ENCODE measurements around the gene TEX261.

Gene TEX261

GRCh38 chr2:70954886-70955285, 39.8 kb downstream of the TEX261 start:
- H3K9ac ChIP-seq (ENCODE audit: low read length), result no peak overlapping the region
- H3K27me3 ChIP-seq (ENCODE audit: control insufficient read depth, insufficient read depth, low read length), result peaks cover 39% of the 10 kb centered on the region
- H3K36me3 ChIP-seq (ENCODE audit: control insufficient read depth, insufficient read depth, low read length), result no peaks in the 10 kb centered on the region
- no peak overlapping the region for H3K4me3 ChIP-seq (ENCODE audit: low read depth, low read length)
- no peak overlapping the region for H3K27ac ChIP-seq (ENCODE audit: low read depth, low read length)
- H3K9me3 ChIP-seq (ENCODE audit: control insufficient read depth, insufficient read depth, low read depth, low read length), result no peaks in the 10 kb centered on the region
- no peaks in the 10 kb centered on the region for H3K4me1 ChIP-seq (ENCODE audit: control insufficient read depth, insufficient read depth, low read length)

GRCh38 chr2:70949086-70949485, 45.6 kb downstream of the TEX261 start:
- Histone ChIP-seq H3K9ac (ENCODE audit: low read length) (no peak overlapping the region), H3K36me3 (ENCODE audit: control insufficient read depth, insufficient read depth, low read length) (no peaks in the 10 kb centered on the region), H3K9me3 (ENCODE audit: control insufficient read depth, insufficient read depth, low read depth, low read length) (no peaks in the 10 kb centered on the region), H3K27ac (ENCODE audit: low read depth, low read length) (no peak overlapping the region), H3K27me3 (ENCODE audit: control insufficient read depth, insufficient read depth, low read length) (peaks cover 70% of the 10 kb centered on the region), H3K4me3 (ENCODE audit: low read depth, low read length) (no peak overlapping the region), H3K4me1 (ENCODE audit: control insufficient read depth, insufficient read depth, low read length) (peaks cover 6% of the 10 kb centered on the region; the same call in 1 of the 2 replicates)

GRCh38 chr2:70948337-70949003, 46.2 kb downstream of the TEX261 start:
- Histone ChIP-seq H3K27ac (ENCODE audit: low read depth, low read length) (no peak overlapping the region), H3K27me3 (ENCODE audit: control insufficient read depth, insufficient read depth, low read length) (peaks cover 69% of the 10 kb centered on the region), H3K9me3 (ENCODE audit: control insufficient read depth, insufficient read depth, low read depth, low read length) (no peaks in the 10 kb centered on the region), H3K4me3 (ENCODE audit: low read depth, low read length) (peak overlapping the region; percentile 41), H3K4me1 (ENCODE audit: control insufficient read depth, insufficient read depth, low read length) (peaks cover 10% of the 10 kb centered on the region; the same call in 1 of the 2 replicates), H3K9ac (ENCODE audit: low read length) (no peak overlapping the region), H3K36me3 (ENCODE audit: control insufficient read depth, insufficient read depth, low read length) (no peaks in the 10 kb centered on the region)

GRCh38 chr2:70947556-70948184, 47.0 kb downstream of the TEX261 start:
- peaks cover 68% of the 10 kb centered on the region for H3K27me3 ChIP-seq (ENCODE audit: control insufficient read depth, insufficient read depth, low read length)
- H3K4me3 ChIP-seq (ENCODE audit: low read depth, low read length), result peak overlapping the region; percentile 41; the same call in 1 of the 2 replicates
- no peaks in the 10 kb centered on the region for H3K36me3 ChIP-seq (ENCODE audit: control insufficient read depth, insufficient read depth, low read length)
- H3K27ac ChIP-seq (ENCODE audit: low read depth, low read length), result no peak overlapping the region
- H3K4me1 ChIP-seq (ENCODE audit: control insufficient read depth, insufficient read depth, low read length), result peaks cover 17% of the 10 kb centered on the region
- no peak overlapping the region for H3K9ac ChIP-seq (ENCODE audit: low read length)
- no peaks in the 10 kb centered on the region for H3K9me3 ChIP-seq (ENCODE audit: control insufficient read depth, insufficient read depth, low read depth, low read length)

GRCh38 chr2:70946832-70947442, 47.7 kb downstream of the TEX261 start:
- H3K27ac ChIP-seq (ENCODE audit: low read depth, low read length), result no peak overlapping the region

GRCh38 chr2:70944111-70944690, 50.5 kb downstream of the TEX261 start:
- Histone ChIP-seq H3K27ac (ENCODE audit: low read depth, low read length) (no peak overlapping the region), H3K36me3 (ENCODE audit: control insufficient read depth, insufficient read depth, low read length) (no peaks in the 10 kb centered on the region), H3K9ac (ENCODE audit: low read length) (no peak overlapping the region), H3K4me3 (ENCODE audit: low read depth, low read length) (no peak overlapping the region), H3K9me3 (ENCODE audit: control insufficient read depth, insufficient read depth, low read depth, low read length) (no peaks in the 10 kb centered on the region), H3K4me1 (ENCODE audit: control insufficient read depth, insufficient read depth, low read length) (peaks cover 28% of the 10 kb centered on the region), H3K27me3 (ENCODE audit: control insufficient read depth, insufficient read depth, low read length) (peaks cover 95% of the 10 kb centered on the region)

More at GRCh38 chr2:70946832-70947442, 47.7 kb downstream of the TEX261 start:
- Histone ChIP-seq H3K4me3 (ENCODE audit: low read depth, low read length) (no peak overlapping the region), H3K9me3 (ENCODE audit: control insufficient read depth, insufficient read depth, low read depth, low read length) (no peaks in the 10 kb centered on the region), H3K36me3 (ENCODE audit: control insufficient read depth, insufficient read depth, low read length) (no peaks in the 10 kb centered on the region), H3K9ac (ENCODE audit: low read length) (no peak overlapping the region), H3K27me3 (ENCODE audit: control insufficient read depth, insufficient read depth, low read length) (peaks cover 74% of the 10 kb centered on the region), H3K4me1 (ENCODE audit: control insufficient read depth, insufficient read depth, low read length) (peaks cover 21% of the 10 kb centered on the region)

- H3K9me3 ChIP-seq (ENCODE audit: control insufficient read depth, insufficient read depth, low read depth, low read length), result no peaks in the 10 kb centered on the region
- H3K4me3 ChIP-seq (ENCODE audit: low read depth, low read length), result no peak overlapping the region
- H3K27ac ChIP-seq (ENCODE audit: low read depth, low read length), result no peak overlapping the region
- H3K27me3 ChIP-seq (ENCODE audit: control insufficient read depth, insufficient read depth, low read length), result peaks cover 95% of the 10 kb centered on the region
- H3K36me3 ChIP-seq (ENCODE audit: control insufficient read depth, insufficient read depth, low read length), result no peaks in the 10 kb centered on the region
- peaks cover 35% of the 10 kb centered on the region for H3K4me1 ChIP-seq (ENCODE audit: control insufficient read depth, insufficient read depth, low read length)
- H3K9ac ChIP-seq (ENCODE audit: low read length), result no peak overlapping the region
Measured at GRCh38 chr2:70943205-70943871, 51.3 kb downstream of the TEX261 start.

GRCh38 chr2:70942396-70943204, 52.1 kb downstream of the TEX261 start:
- peaks cover 38% of the 10 kb centered on the region for H3K4me1 ChIP-seq (ENCODE audit: control insufficient read depth, insufficient read depth, low read length)
- no peak overlapping the region for H3K27ac ChIP-seq (ENCODE audit: low read depth, low read length)
- H3K4me3 ChIP-seq (ENCODE audit: low read depth, low read length), result no peak overlapping the region
- H3K9ac ChIP-seq (ENCODE audit: low read length), result no peak overlapping the region
- H3K36me3 ChIP-seq (ENCODE audit: control insufficient read depth, insufficient read depth, low read length), result no peaks in the 10 kb centered on the region
- H3K27me3 ChIP-seq (ENCODE audit: control insufficient read depth, insufficient read depth, low read length), result peaks cover 95% of the 10 kb centered on the region
- H3K9me3 ChIP-seq (ENCODE audit: control insufficient read depth, insufficient read depth, low read depth, low read length), result no peaks in the 10 kb centered on the region

- peaks cover 45% of the 10 kb centered on the region for H3K4me1 ChIP-seq (ENCODE audit: control insufficient read depth, insufficient read depth, low read length)
- no peak overlapping the region for H3K27ac ChIP-seq (ENCODE audit: low read depth, low read length)
- H3K9me3 ChIP-seq (ENCODE audit: control insufficient read depth, insufficient read depth, low read depth, low read length), result no peaks in the 10 kb centered on the region
- no peak overlapping the region for H3K9ac ChIP-seq (ENCODE audit: low read length)
- no peaks in the 10 kb centered on the region for H3K36me3 ChIP-seq (ENCODE audit: control insufficient read depth, insufficient read depth, low read length)
- H3K27me3 ChIP-seq (ENCODE audit: control insufficient read depth, insufficient read depth, low read length), result peaks cover 93% of the 10 kb centered on the region
- no peak overlapping the region for H3K4me3 ChIP-seq (ENCODE audit: low read depth, low read length)
Measured at GRCh38 chr2:70941701-70942100, 53.0 kb downstream of the TEX261 start.

- no peaks in the 10 kb centered on the region for H3K9me3 ChIP-seq (ENCODE audit: control insufficient read depth, insufficient read depth, low read depth, low read length)
- H3K36me3 ChIP-seq (ENCODE audit: control insufficient read depth, insufficient read depth, low read length), result no peaks in the 10 kb centered on the region
- H3K4me1 ChIP-seq (ENCODE audit: control insufficient read depth, insufficient read depth, low read length), result peaks cover 50% of the 10 kb centered on the region
- no peak overlapping the region for H3K9ac ChIP-seq (ENCODE audit: low read length)
- H3K27me3 ChIP-seq (ENCODE audit: control insufficient read depth, insufficient read depth, low read length), result peaks cover 93% of the 10 kb centered on the region
- no peak overlapping the region for H3K27ac ChIP-seq (ENCODE audit: low read depth, low read length)
- H3K4me3 ChIP-seq (ENCODE audit: low read depth, low read length), result no peak overlapping the region
Measured at GRCh38 chr2:70941186-70941585, 53.5 kb downstream of the TEX261 start.
